ENCODE measurements around the gene IL3RA.

Gene IL3RA

DNA sequence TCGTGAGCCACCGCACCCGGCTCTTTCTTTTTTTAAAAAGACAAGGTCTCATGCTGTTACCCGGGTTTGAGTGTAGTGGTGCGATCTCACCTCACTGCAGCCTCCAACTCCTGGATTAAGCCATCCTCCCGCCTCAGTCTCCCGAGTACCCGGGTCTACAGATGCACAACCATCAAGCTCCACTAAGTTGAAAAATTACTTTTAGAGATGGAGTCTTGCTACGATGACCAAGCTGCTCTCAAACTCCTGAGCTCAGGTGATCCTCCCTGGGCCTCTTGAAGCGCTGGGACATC lies 53.4 kb downstream of the IL3RA start:
- H3K4me1 ChIP-seq (ENCODE audit: insufficient read depth, poor library complexity, severe bottlenecking): no peaks in the 10 kb centered on the region
- H3K27me3 ChIP-seq (ENCODE audit: insufficient read depth, poor library complexity, severe bottlenecking): no peaks in the 10 kb centered on the region
- TF ChIP-seq, protein P1, sequence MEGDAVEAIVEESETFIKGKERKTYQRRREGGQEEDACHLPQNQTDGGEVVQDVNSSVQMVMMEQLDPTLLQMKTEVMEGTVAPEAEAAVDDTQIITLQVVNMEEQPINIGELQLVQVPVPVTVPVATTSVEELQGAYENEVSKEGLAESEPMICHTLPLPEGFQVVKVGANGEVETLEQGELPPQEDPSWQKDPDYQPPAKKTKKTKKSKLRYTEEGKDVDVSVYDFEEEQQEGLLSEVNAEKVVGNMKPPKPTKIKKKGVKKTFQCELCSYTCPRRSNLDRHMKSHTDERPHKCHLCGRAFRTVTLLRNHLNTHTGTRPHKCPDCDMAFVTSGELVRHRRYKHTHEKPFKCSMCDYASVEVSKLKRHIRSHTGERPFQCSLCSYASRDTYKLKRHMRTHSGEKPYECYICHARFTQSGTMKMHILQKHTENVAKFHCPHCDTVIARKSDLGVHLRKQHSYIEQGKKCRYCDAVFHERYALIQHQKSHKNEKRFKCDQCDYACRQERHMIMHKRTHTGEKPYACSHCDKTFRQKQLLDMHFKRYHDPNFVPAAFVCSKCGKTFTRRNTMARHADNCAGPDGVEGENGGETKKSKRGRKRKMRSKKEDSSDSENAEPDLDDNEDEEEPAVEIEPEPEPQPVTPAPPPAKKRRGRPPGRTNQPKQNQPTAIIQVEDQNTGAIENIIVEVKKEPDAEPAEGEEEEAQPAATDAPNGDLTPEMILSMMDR (IDR thresholded peaks at IDR 0.05; ENCODE audit: poor library complexity, severe bottlenecking): no peak
- H3K4me3 ChIP-seq (ENCODE audit: severe bottlenecking): no peak overlapping the region
- H3K36me3 ChIP-seq (ENCODE audit: low read depth): peaks cover 69% of the 10 kb centered on the region
- ATAC-seq (ENCODE audit: low read depth): no peak
- no peaks in the 10 kb centered on the region for H3K9me3 ChIP-seq (ENCODE audit: severe bottlenecking)
- H3K27ac ChIP-seq (ENCODE audit: poor library complexity, severe bottlenecking): no peak overlapping the region
- peak; percentile 21 for DNase-seq (ENCODE audit: low spot score)

- H3K4me1 ChIP-seq (ENCODE audit: insufficient read depth, poor library complexity, severe bottlenecking): no peaks in the 10 kb centered on the region
- ATAC-seq (ENCODE audit: low read depth) (no peak), DNase-seq (ENCODE audit: low spot score) (peak; percentile 59)
- no peaks in the 10 kb centered on the region for H3K9me3 ChIP-seq (ENCODE audit: severe bottlenecking)
- peak overlapping the region; percentile 91 for H3K27ac ChIP-seq (ENCODE audit: poor library complexity, severe bottlenecking)
- H3K27me3 ChIP-seq (ENCODE audit: insufficient read depth, poor library complexity, severe bottlenecking): no peaks in the 10 kb centered on the region
- H3K4me3 ChIP-seq (ENCODE audit: severe bottlenecking): peak overlapping the region; percentile 90
- TF ChIP-seq, protein P1 (IDR thresholded peaks at IDR 0.05; ENCODE audit: poor library complexity, severe bottlenecking): no peak
- peaks cover 65% of the 10 kb centered on the region for H3K36me3 ChIP-seq (ENCODE audit: low read depth)
Observed at GRCh38 chrX:1390621-1391369, 54.2 kb downstream of the IL3RA start.

DNA sequence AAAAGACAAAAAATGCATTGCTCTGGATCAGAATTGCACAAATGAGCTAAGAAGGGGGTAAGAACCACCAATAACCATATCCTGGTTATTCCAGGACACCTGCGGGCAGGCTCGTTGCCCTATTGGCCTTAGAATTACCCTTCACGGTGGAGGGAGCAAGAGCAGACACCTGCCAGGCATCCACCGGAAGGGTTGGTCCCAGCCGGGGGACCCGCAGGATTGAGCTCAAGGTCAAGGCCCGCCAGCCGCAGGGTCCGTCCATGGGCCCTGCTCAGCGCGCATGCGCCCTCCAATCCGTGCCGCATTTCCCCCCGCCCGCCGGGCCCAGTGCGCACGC lies 54.8 kb downstream of the IL3RA start:
- H3K4me1 ChIP-seq (ENCODE audit: insufficient read depth, poor library complexity, severe bottlenecking): no peaks in the 10 kb centered on the region
- peaks cover 59% of the 10 kb centered on the region for H3K36me3 ChIP-seq (ENCODE audit: low read depth)
- H3K4me3 ChIP-seq (ENCODE audit: severe bottlenecking): peak overlapping the region; percentile 90
- ATAC-seq (ENCODE audit: low read depth) (no peak; the same call in 2 of the 3 replicates), DNase-seq (ENCODE audit: low spot score) (no peak)
- H3K27me3 ChIP-seq (ENCODE audit: insufficient read depth, poor library complexity, severe bottlenecking): no peaks in the 10 kb centered on the region
- TF ChIP-seq, protein P1 (IDR thresholded peaks at IDR 0.05; ENCODE audit: poor library complexity, severe bottlenecking): no peak
- H3K27ac ChIP-seq (ENCODE audit: poor library complexity, severe bottlenecking): peak overlapping the region; percentile 91
- no peaks in the 10 kb centered on the region for H3K9me3 ChIP-seq (ENCODE audit: severe bottlenecking)

- Histone ChIP-seq H3K36me3 (ENCODE audit: low read depth) (peaks cover 59% of the 10 kb centered on the region), H3K4me1 (ENCODE audit: insufficient read depth, poor library complexity, severe bottlenecking) (no peaks in the 10 kb centered on the region), H3K9me3 (ENCODE audit: severe bottlenecking) (no peaks in the 10 kb centered on the region), H3K27ac (ENCODE audit: poor library complexity, severe bottlenecking) (peak within 1 kb of the TSS; percentile 91), H3K4me3 (ENCODE audit: severe bottlenecking) (peak within 1 kb of the TSS; percentile 90), H3K27me3 (ENCODE audit: insufficient read depth, poor library complexity, severe bottlenecking) (no peaks in the 10 kb centered on the region)
- ATAC-seq (ENCODE audit: low read depth): peak; percentile 92
- TF ChIP-seq, protein P1 (IDR thresholded peaks at IDR 0.05; ENCODE audit: poor library complexity, severe bottlenecking): no peak
- peak; percentile 99 for DNase-seq (ENCODE audit: low spot score)
Observed at GRCh38 chrX:1391707-1392375, 55.3 kb downstream of the IL3RA start, which contains the start of gene SLC25A6. Gene SLC25A6, minus strand, starts transcription at chrX:1392113. Its CDS starts 104 bp downstream, at chrX:1392009.

Data from RWPE2 (cell line).